ENCODE data around the gene DUS2. TPM values are rescaled to one million over a fixed set of nuclear protein-coding genes. Genes with fewer than 3 reads are reported as not detected.
A peak's percentile ranks its signal among the peaks of the same experiment; 100 is the strongest.

DUS2 gene
- total and polyA plus RNA-seq, 2 of the 8 experiments (the other 6 are each of a cell fraction or from before 2014, with no cell fraction given) = 17.2 to 27.0 TPM

- Histone ChIP-seq H3K23ac (ENCODE audit: insufficient read length) (no peak overlapping the region), H3K4me3 (ENCODE audit: extremely low read depth in 1 of 4, insufficient read depth in 2 of 4, low read depth in 3 of 4, low read length in 4 of 4) (peak overlapping the region; percentile 57 to 91 (median 83)), H2AFZ (ENCODE audit: low read length) (0 out of 2 replicates have a peak overlapping the region, but pooled peaks have one; percentile 6), H4K8ac (ENCODE audit: extremely low read depth, insufficient read depth, low read length) (peak overlapping the region; percentile 86; the same call in 1 of the 2 replicates), H3K27ac (ENCODE audit: low read depth, low read length) (peak overlapping the region; percentile 89), H3K79me2 (ENCODE audit: control insufficient read depth in 1 of 2, insufficient read depth in 2 of 2, low read length in 2 of 2) (peaks cover 4 to 32% of the 10 kb centered on the region in 2 experiments; a peak in 3 of 4 replicates), H4K5ac (ENCODE audit: insufficient read length, low read depth, low read length) (peak overlapping the region; percentile 25), H4K91ac (replicated peaks; ENCODE audit: insufficient read length, low read length) (peak overlapping the region; percentile 31), H2BK120ac (replicated peaks; ENCODE audit: low read depth, low read length) (no peak overlapping the region), H2BK20ac (ENCODE audit: low read length) (no peak overlapping the region), H4K20me1 (replicated peaks in 1 of 2; ENCODE audit: control insufficient read depth in 1 of 2, insufficient read depth in 2 of 2, low read length in 2 of 2) (peaks cover 2 to 4% of the 10 kb centered on the region in 2 experiments), H3K4me1 (replicated peaks in 1 of 4; ENCODE audit: control insufficient read depth in 3 of 4, insufficient read depth in 4 of 4, low read length in 3 of 4) (peaks cover 0 to 11% (median 6%) of the 10 kb centered on the region in 4 experiments; a peak in 6 of 7 replicates), H3K56ac (replicated peaks; ENCODE audit: insufficient read length, low read depth, low read length) (no peak overlapping the region), H3K36me3 (ENCODE audit: control insufficient read depth in 2 of 4, insufficient read depth in 4 of 4, low read length in 3 of 4) (0 out of 8 replicates have a peak, but pooled peaks cover 0 to 3% (median 0%) of the 10 kb centered on the region in 4 experiments), H3K23me2 (ENCODE audit: low read depth, low read length) (peaks cover 10% of the 10 kb centered on the region), H3K4me2 (ENCODE audit: insufficient read depth in 1 of 2, low read depth in 2 of 2, low read length in 2 of 2) (peak overlapping the region; percentile 85 to 87), H2BK5ac (ENCODE audit: low read depth, low read length) (peak overlapping the region; percentile 94), H2BK12ac (ENCODE audit: low read depth, low read length) (peak overlapping the region; percentile 19; the same call in 1 of the 2 replicates), H2AK5ac (ENCODE audit: low read depth, low read length) (no peak overlapping the region), H3K9ac (replicated peaks in 1 of 4; ENCODE audit: extremely low read depth in 1 of 4, low read depth in 3 of 4, low read length in 3 of 4) (peak overlapping the region in 3 of 4 experiments; percentile 77 to 91 (median 85); a peak in 6 of 7 replicates), H3K79me1 (ENCODE audit: low read depth, low read length) (peaks cover 4% of the 10 kb centered on the region; the same call in 1 of the 2 replicates), H3K4ac (replicated peaks; ENCODE audit: insufficient read length, low read depth, low read length) (no peak overlapping the region), H2BK15ac (ENCODE audit: low read length) (no peak overlapping the region), H3K18ac (ENCODE audit: extremely low read depth, low read length) (peak overlapping the region; percentile 88), H3K9me3 (ENCODE audit: insufficient read depth in 2 of 2, low read depth in 1 of 2, low read length in 1 of 2) (no peaks in the 10 kb centered on the region), H3K14ac (ENCODE audit: insufficient read length) (no peak overlapping the region), H3K27me3 (replicated peaks in 1 of 4; ENCODE audit: control insufficient read depth in 3 of 4, extremely low read depth in 1 of 4, insufficient read depth in 3 of 4, low read length in 3 of 4) (no peaks in the 10 kb centered on the region)
- DNase-seq (ENCODE audit: low read depth in 1 of 2, low spot score in 2 of 2) = no peak
- ChIA-PET CTCF (ENCODE audit: partially characterized antibody) (interaction anchor here (0.6 to 4.1 kb wide), 28 partner anchors 8 to 896 kb away, joined by 3 to 32 read pairs (median 4); no protein-coding TSS in a partner anchor), POLR2A (ENCODE audit: partially characterized antibody) (interaction anchor here (0.6 to 3.6 kb wide), 22 partner anchors 9 to 655 kb away, joined by 3 to 61 read pairs (median 4); partner anchors contain the start of genes DDX28, DUS2, ESRP2 and LCAT)
- no peak for FAIRE-seq
- WGBS, 2 experiments (ENCODE audit: extremely low coverage in 1 of 2, insufficient coverage in 1 of 2, insufficient read length in 1 of 2, insufficient replicate concordance in 2 of 2, low coverage in 1 of 2, low lambda C conversion rate in 2 of 2, missing lambda C conversion rate in 1 of 2) = 10% methylated on average over 17 of the region's 21 CpGs; no CpG with 5 or more reads in 1 of the 2 experiments
- TF ChIP-seq CTBP2 (IDR thresholded peaks at IDR 0.05; ENCODE audit: borderline replicate concordance, insufficient read depth, insufficient read length, low read length) (peak; percentile 30), GTF2F1 (IDR thresholded peaks at IDR 0.05; ENCODE audit: borderline replicate concordance, low read depth, low read length) (no peak), TAF1 (IDR thresholded peaks at IDR 0.05; ENCODE audit: low read depth, low read length) (no peak), RFX5 (IDR thresholded peaks at IDR 0.05; ENCODE audit: borderline replicate concordance, low read depth, low read length) (no peak), SP4 (IDR thresholded peaks at IDR 0.05; ENCODE audit: low read length) (no peak), SAP30 (IDR thresholded peaks at IDR 0.05; ENCODE audit: insufficient read depth, insufficient replicate concordance, low read length) (no peak), MAX (IDR thresholded peaks at IDR 0.05) (no peak), SRF (IDR thresholded peaks at IDR 0.05; ENCODE audit: low read depth, low read length) (no peak), ZNF274 (IDR thresholded peaks at IDR 0.05; ENCODE audit: borderline replicate concordance, extremely low read depth, low read length) (no peak), CBX8 (IDR thresholded peaks at IDR 0.05; ENCODE audit: borderline replicate concordance, low read depth, low read length) (no peak), PHF8 (conservative IDR thresholded peaks at IDR 0.05; ENCODE audit: low read depth, low read length) (no peak), BACH1 (IDR thresholded peaks at IDR 0.05; ENCODE audit: low read length) (no peak)
These were observed 60.9 kb downstream of the DUS2 start for GRCh38 chr16:68083861-68084503.

Measured in H1 (cell line).